ENCODE measurements around the gene GRAMD4. TPM values are rescaled to one million over a fixed set of nuclear protein-coding genes. Genes with fewer than 3 reads are reported as not detected.
"Not testable (repeated sequence)": the region's sequence is repeated elsewhere in the genome, so short reads cannot be mapped to it uniquely, and the experiment has no call there.

The GRAMD4 gene
- total RNA-seq, 1 donor from 2014 or later: 30.9 TPM

DNA sequence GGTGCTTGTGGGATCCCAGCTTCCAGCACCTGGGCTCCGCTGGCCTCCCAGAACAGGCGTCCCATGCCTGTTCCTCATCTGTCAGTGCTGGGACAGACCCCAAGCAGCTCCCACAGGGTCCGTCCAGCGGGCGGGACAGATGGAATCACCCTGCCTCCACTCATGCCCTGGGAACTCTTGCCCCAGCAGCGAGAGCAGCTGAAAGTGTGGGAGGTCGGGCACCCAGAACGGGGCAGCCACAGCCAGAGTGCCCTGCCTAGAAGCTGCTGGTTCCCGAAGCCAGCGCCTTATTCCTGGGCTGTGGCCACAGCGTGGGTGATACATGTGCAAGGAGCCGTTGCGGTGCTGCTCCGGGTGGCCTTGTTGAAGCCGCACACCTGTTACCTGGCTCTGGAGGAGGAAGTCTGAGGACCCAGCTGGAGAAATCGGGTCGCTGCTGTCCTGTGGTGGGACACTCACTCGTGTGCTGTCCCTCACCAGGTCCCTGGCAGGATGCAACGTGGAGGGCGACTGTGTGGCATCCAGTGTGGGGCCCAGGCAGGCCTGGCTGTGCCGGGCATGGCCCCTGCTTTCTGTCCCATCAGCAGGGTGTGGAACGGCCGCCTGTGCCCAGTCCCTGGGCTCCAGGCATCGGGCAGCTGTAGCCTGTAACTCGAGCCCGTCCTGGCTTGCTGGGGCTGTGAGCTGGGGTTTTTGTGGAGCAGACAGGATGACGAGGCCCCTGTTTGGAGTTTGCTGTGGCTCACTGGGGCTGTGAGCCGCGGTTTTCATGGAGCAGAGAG, 16.2 kb downstream of the GRAMD4 start:
- DNase-seq (ENCODE audit: low read depth in 2 of 2): no peak

GRCh38 chr22:46637711-46638600, 17.8 kb downstream of the GRAMD4 start:
- no peak for DNase-seq (ENCODE audit: low read depth in 2 of 2)

DNA sequence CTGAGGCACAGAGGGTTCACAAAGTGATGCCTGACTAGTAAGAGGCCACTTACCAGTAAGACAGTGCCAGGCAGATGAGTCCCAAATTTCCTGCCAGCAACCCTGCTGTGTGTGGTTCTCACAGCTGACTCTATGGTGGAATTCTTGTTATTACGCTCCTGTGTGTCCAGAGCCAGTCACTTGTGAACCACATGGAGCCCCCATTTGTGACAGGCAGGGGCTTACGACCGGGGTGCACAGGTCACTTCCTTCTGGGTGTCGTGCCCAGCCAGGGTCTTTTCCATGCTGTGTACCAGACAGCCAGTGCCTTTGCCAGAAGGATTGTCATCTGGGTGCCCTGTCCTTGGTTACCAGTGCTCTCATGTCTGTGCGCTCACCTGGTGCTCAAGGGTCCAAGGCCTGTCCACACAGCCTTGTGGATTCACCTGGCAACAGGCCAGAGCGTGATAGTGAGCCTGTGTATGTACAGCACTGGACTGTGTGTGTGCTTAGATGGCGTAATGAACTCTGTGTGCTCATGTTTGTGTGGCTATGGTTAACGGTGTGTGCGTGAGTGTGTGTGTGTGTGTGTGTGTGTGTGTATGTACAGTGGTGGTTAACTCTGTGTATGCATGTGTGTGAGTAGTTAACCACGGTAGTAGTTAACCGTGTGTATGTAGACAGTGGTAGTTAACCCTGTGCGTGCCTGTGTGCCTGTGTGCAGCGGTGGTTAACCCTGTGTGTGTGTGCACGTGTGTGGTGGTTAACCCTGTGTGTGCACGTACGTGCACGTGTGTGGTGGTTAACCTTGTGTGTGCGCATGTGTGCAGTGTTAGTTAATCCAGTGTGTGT, 18.6 kb downstream of the GRAMD4 start:
- no peak for DNase-seq (ENCODE audit: low read depth in 2 of 2)

DNA sequence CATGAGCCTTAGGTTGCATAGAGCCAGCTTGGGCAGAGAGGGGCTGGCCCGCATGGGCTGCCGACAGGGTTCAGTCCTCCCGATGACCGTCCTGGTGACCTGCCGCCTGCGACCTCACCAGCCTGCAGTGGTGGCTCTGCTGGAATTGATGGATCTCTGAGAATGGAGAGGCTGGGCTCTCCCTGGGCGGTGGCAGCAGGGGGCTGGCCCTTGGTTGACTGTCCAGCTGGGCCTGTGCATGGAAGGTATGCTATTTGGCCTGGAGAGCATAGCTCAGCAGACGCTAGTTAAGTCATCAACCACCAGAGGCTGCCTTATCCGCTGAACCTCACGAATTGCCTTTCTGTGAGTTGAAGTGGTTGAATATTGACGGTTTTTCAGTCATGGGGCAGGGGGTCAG, 19.7 kb downstream of the GRAMD4 start:
- DNase-seq (ENCODE audit: low read depth in 2 of 2): no peak

GRCh38 chr22:46640293-46641055, 20.3 kb downstream of the GRAMD4 start:
- DNase-seq (ENCODE audit: low read depth in 2 of 2): no peak

GRCh38 chr22:46641811-46642266, 21.7 kb downstream of the GRAMD4 start:
- DNase-seq (ENCODE audit: low read depth in 2 of 2): no peak

DNA sequence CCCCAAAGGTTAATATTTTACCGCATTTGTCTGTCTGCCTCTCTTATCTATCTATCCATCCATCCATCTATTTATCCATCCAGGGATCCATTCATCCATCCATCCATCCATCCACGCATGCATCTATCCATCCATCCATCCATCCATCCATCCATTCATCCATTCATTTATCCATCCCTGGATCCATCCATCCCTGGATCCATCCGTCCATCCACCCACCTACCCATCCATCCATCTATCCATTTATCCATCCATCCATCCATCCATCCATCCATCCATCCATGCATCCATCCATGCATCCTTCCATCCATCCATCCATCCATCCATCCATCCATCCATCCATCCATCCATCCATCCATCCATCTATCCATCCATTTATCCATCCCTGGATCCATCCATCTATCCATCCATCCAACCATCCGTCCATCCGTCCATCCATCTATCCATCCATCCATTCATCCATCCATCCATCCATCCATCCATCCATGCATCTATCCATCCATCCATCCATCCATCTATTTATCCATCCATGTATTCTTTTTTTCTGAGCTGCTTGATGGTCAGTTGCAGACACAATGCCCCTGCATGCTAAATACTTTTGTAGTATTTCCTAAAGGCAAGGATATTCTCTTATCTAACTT, 22.8 kb downstream of the GRAMD4 start:
- DNase-seq (ENCODE audit: low read depth in 2 of 2): not testable (repeated sequence)

DNA sequence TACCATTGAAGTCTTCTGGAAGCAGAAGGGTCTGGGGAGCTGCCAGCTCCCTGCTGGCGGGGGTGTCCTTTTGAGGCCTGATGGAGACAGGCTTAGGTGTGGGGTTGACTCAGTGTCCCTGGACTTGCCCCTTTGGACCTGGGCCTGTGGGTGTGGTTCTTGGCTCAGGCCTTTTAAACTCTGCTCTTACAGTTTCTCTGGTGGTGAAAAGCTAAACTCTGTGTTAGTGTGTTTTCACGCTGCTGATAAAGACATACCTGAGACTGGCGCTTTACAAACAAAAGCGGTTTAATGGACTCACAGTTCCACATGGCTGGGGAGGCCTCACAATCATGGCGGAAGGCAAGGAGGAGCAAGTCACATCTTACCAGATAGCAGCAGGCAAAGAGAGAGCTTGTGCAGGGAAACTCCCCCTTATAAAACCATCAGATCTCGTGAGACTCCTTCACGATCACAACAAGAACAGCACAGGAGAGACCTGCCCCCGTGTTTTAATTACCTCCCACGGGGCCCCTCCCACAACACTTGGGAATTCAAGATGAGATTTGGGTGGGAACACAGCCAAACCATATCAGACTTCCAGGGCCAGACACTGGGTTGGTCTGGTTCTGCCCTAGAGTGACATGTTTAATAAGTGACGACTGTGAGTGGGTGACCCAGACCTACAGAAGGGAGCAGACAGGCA, 26.5 kb downstream of the GRAMD4 start:
- no peak for DNase-seq (ENCODE audit: low read depth in 2 of 2)

GRCh38 chr22:46648225-46648820, 28.1 kb downstream of the GRAMD4 start:
- DNase-seq (ENCODE audit: low read depth in 2 of 2): not testable (repeated sequence)

DNA sequence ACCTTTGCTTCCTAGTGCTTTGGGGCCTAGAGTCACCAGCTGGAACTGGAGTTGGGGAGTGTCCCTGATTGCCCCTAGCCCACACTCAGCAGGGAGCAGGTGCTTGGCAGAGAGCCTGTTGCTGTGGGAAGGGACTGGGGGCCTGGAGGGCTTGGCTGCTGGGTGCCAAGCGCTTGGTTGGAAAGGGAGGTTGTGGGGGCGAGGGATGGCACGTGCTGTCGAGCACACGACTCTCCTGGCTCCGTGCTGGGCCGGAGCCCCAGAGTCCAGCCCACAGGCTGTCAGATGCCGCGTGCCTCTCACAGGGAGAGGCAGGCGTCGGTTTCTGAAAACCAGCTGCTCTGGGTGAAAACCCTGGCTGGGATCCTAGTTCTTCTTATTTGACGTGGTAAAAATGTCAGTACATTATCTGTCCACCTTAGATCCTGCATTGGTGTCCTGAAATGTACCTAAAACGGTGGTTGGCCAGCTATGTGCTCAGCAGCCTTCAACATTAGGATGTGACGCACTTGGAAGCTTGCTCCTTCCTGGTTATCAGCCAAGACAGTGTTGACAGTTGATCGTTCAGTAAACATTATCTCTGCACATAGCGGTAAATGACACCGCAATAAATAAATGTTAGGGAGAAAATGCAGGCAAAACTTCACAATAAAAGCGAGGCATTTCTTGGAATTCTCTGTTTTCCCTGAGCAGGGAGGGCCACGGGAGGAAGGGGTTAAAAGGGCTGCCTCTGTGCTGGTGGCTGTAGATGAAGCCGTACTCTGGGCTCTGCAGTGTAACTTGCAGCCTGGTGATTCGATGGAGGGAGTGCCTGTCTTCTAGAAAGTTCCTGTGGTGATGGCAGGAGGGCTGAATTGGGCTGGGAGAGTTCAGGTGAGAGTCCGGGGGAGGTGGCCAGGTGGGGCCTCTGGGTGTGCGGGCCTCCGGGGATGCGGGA, 29.2 kb downstream of the GRAMD4 start:
- no peak for DNase-seq (ENCODE audit: low read depth in 2 of 2)

DNA sequence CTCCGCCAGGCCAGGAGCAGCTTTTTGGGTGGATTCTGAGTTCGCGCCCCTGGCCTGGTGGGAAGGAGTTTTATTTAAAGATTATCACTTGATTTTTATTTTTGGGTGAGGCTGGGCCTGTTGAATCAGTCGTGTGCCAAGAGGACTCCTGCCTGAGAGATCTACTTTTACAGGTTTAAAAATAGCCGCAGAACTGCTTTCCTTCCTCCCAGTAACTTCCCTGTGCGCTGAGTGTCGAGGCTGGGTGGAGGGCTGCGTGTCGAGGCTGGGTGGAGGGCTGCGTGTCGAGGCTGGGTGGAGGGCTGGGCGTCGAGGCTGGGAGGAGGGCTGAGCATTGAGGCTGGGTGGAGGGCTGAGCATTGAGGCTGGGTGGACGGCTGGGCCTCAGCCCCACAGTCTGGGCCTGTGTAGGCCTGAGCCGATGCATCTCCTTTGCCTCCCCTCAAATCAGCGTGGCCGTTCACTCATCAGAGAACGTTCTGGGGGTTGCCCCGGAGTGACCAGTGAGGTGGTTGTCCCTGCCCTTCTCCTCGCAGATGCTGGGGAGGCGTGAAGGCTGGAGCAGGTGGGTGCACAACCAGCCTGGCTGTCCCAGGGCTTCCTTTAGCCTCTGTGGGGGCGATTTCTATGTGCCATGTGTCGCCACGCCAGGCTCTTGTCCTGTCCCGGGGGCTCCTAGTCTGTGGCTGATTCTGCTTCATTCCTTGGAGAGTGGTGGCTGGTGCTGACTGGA, 30.1 kb downstream of the GRAMD4 start:
- no peak for DNase-seq (ENCODE audit: low read depth in 2 of 2)

- no peak for DNase-seq (ENCODE audit: low read depth in 2 of 2)
These were observed 31.1 kb downstream of the GRAMD4 start for GRCh38 chr22:46651316-46651715.

- DNase-seq (ENCODE audit: low read depth in 2 of 2): peak in 1 of 2 donors; percentile 10
These were observed 32.1 kb downstream of the GRAMD4 start for GRCh38 chr22:46652081-46652846.

DNA sequence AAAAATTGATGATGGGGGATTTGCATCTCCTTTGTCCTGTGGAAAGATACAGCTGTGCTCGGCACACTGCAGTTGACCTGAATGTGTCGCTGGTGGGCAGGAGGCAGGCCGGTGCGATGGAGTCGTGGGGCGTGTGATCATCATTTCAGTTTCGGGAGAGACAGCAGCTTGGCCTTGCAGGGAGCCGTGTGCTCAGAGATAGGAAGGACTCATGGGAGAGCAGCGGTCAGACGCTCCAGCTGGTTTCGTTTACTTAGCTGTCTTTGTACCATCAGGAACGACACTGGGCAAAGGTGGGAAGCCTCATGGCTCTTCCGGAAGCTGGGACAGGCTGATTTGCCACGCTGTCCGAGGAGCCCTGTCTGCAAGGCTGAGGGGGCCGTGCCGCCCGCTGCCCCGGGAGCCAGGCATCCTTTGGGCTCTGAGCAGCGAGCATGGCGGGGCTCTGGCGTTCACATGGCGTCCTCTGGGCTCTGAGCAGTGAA, 32.7 kb downstream of the GRAMD4 start:
- no peak for DNase-seq (ENCODE audit: low read depth in 2 of 2)

- DNase-seq (ENCODE audit: low read depth in 2 of 2): no peak
These were observed 33.4 kb downstream of the GRAMD4 start for GRCh38 chr22:46653596-46653995.

DNA sequence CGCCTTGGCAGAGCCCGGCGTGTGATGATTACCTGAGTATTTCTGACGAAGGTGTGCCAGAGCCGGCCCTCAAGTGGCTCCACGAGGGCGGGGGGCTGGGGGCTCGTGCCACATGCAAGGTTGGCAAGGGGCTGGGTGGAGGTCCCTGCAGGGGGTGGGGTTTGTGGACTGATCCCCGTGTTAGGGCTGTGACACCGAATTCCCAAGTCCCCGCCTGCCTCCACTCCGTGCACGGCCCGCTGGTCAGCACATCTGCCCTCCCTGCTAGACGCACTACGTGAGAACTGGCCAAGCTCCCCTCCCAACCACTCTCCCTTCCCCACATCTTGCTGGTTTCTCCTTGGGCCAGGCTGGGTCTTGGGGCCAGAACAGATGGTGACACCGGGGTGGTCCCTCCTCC, 34.2 kb downstream of the GRAMD4 start:
- no peak for DNase-seq (ENCODE audit: low read depth in 2 of 2)

Measured in dermis microvascular lymphatic vessel endothelial cell (primary cell).